HUES64 (cell line): Measurements from ENCODE around the gene RAI1.
"Not testable (repeated sequence)": the region's sequence is repeated elsewhere in the genome, so short reads cannot be mapped to it uniquely, and the experiment has no call there.

Experiments used
- H3K27ac ChIP-seq: 2 replicates; pipeline ENCODE4 v1.7.0; 2013; ENCODE audit warnings: low read depth, low read length, inconsistent platforms
- H3K27me3 ChIP-seq: 2 replicates; pipeline ENCODE4 v1.6.1; 2013; ENCODE audit warnings: mild to moderate bottlenecking, low read length; ENCODE audit not compliant: insufficient read depth
- H3K36me3 ChIP-seq: 2 replicates; pipeline ENCODE4 v1.6.1; 2013; ENCODE audit warnings: mild to moderate bottlenecking, low read length; ENCODE audit not compliant: insufficient read depth
- H3K4me1 ChIP-seq: 2 replicates; pipeline ENCODE4 v1.6.1; 2013; ENCODE audit warnings: mild to moderate bottlenecking, low read length, moderate library complexity; ENCODE audit not compliant: insufficient read depth
- H3K4me3 ChIP-seq: 2 replicates; pipeline ENCODE4 v1.5.1; 2013; ENCODE audit warnings: mild to moderate bottlenecking, low read length, moderate library complexity
- H3K9ac ChIP-seq: 2 replicates; pipeline ENCODE4 v1.6.1; 2013; ENCODE audit warnings: mild to moderate bottlenecking, low read depth, low read length
- H3K9me3 ChIP-seq: 2 replicates; pipeline ENCODE4 v1.6.1; 2013; ENCODE audit warnings: low read depth, low read length; ENCODE audit not compliant: insufficient read depth
- WGBS: fragments of 150-250, 120-280 bp; methylation state at CpG from one replicate; pipeline ENCODE4 v1.1.7; 2013; ENCODE audit warnings: missing lambda C conversion rate; 5-methylcytosine and 5-hydroxymethylcytosine counted together

Gene RAI1

DNA sequence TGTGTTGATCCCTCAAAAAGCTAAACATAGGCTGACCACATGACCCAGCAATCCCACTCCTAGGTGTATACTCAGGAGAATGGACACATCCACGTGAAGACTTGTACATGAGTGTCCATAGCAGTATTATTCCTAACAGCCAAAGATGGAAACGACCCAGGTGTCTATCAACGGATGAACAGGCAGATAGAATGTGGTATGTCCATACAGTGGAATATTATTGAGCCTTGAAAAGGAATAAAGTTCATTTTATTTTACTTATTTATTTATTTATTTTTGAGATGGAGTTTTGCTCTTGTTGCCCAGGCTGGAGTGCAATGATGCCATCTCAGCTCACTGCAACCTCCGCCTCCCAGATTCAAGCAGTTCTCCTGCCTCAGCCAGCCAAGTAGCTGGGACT lies 36.1 kb upstream of the RAI1 start:
- not testable (repeated sequence) for H3K9ac ChIP-seq, H3K4me3 ChIP-seq, H3K27ac ChIP-seq, H3K27me3 ChIP-seq, H3K4me1 ChIP-seq, H3K36me3 ChIP-seq, H3K9me3 ChIP-seq
- WGBS, result 69% methylated on average over 4 of the region's 4 CpGs

DNA sequence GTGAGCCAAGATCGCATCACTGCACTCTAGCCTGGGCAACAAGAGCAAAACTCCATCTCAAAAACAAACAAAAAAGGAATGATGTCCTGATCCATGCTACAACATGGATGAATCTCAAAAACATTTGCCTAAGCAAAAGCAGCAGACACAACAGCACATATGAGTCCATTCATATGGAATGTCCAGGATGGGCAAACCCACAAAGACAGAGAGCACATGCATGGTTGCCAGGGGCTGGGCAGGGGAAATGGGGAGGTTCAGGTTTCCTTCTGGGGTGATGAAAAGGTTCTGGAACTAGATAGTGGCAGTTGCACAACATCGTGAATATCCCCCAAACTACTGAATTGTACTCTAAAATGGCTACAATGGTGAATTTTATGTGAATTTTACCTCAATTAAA lies 35.3 kb upstream of the RAI1 start:
- H3K27ac ChIP-seq, result no peak overlapping the region
- WGBS, result 98% methylated on average over 1 of the region's 2 CpGs
- no peak overlapping the region for H3K9ac ChIP-seq

DNA sequence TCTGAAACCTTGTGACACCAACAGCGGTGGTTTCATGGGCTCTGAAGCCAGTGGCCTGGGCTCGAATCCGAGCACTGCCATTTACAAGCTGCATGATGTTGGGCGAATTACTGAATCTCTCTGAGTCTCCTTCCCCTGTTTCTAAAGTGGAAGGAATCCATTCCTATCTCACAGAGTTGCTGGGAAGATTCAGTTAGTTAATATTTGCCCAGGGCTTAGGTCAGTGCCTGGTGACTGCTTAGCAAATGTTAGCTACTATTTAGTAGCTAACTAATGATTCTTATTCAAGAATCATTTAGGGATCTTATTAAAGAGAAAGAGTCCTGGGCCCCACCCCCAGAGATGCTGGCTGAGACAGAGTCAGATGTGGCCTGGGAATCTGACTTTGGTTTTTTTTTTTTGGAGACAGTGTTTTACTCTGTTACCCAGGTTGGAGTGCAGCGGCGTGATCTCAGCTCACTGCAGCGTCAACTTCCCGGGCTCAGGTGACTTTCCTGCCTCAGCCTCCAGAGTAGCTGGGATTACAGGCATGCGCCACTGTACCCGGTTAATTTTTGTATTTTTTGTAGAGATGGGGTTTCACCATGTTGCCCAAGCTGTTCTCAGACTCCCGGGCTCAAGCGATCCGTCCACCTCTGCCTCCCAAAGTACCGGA lies 33.6 kb upstream of the RAI1 start:
- Histone ChIP-seq H3K27ac (no peak overlapping the region), H3K27me3 (no peaks in the 10 kb centered on the region), H3K9me3 (peaks cover 12% of the 10 kb centered on the region; the same call in 1 of the 2 replicates), H3K9ac (no peak overlapping the region), H3K36me3 (no peaks in the 10 kb centered on the region), H3K4me3 (no peak overlapping the region), H3K4me1 (no peaks in the 10 kb centered on the region)
- 93% methylated on average over 14 of the region's 14 CpGs for WGBS

More for the DNA sequence above, 35.3 kb upstream of the RAI1 start:
- H3K27me3 ChIP-seq, result no peaks in the 10 kb centered on the region
- no peaks in the 10 kb centered on the region for H3K4me1 ChIP-seq
- no peak overlapping the region for H3K4me3 ChIP-seq
- H3K36me3 ChIP-seq, result no peaks in the 10 kb centered on the region
- peaks cover 9% of the 10 kb centered on the region; the same call in 1 of the 2 replicates for H3K9me3 ChIP-seq

DNA sequence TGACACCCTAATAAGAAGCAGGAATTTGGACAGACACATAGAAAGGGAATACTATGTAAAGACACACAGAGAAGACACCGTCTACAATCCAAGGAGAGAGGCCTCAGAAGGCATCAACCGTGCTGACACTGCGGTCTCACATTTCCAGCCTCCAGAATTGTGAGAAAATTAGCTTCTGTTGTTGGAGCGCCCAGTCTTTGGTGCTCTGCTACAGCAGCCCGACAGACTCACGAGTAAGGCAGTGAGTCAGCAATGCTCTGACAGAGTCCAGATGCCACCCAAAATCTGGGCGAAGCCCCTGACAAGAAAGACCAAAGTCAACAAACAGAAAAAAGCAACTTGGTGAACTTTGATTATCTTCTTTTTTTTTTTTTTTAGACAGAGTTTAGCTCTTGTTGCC lies 32.5 kb upstream of the RAI1 start:
- Histone ChIP-seq H3K4me1 (no peaks in the 10 kb centered on the region), H3K4me3 (no peak overlapping the region), H3K36me3 (no peaks in the 10 kb centered on the region), H3K27me3 (no peaks in the 10 kb centered on the region), H3K27ac (no peak overlapping the region), H3K9me3 (peaks cover 12% of the 10 kb centered on the region; the same call in 1 of the 2 replicates), H3K9ac (no peak overlapping the region)
- WGBS, result 91% methylated on average over 7 of the region's 7 CpGs

DNA sequence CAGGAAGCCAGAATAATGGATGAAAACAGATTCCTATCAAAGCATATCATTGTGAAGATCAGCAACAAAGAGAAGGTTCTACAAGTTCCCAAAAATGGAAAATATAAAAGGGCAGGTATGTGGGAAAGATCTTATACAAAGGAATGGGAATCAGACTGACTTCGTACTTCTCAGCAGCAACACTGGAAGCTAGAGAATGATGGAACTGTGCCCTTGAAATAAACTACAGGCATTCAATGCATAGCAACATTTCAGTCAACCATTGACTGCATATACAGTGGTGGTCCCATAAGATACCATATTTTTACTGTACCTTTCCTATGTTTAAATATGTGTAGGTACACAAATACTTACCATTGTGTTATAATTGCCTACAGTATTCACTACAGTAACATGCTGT lies 30.3 kb upstream of the RAI1 start:
- peaks cover 6% of the 10 kb centered on the region; the same call in 1 of the 2 replicates for H3K9me3 ChIP-seq
- H3K4me3 ChIP-seq, result no peak overlapping the region
- no peak overlapping the region for H3K9ac ChIP-seq
- no peak overlapping the region for H3K27ac ChIP-seq
- 92% methylated on average over 1 of the region's 1 CpG for WGBS
- no peaks in the 10 kb centered on the region for H3K4me1 ChIP-seq
- H3K27me3 ChIP-seq, result no peaks in the 10 kb centered on the region
- H3K36me3 ChIP-seq, result no peaks in the 10 kb centered on the region

DNA sequence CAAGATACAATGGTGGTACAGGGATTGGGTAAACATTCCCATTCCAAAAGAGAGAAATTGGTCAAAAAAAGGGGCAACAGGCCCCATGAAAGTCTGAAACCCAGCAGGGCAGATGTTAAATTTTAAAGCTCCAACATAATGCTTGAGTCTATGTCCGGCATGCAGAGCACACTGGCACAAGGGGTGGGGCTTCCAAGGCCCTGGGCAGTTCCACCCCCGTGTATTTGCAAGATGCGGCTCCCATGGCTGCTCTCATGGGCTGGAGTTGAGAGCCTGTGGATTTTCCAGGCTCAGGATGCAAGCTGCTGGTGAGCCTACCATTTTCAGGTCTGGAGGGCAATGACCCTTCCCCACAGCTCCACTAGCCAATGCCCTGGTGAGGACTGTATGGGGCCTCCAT lies 27.9 kb upstream of the RAI1 start:
- no peak overlapping the region for H3K4me3 ChIP-seq
- no peaks in the 10 kb centered on the region for H3K4me1 ChIP-seq
- H3K36me3 ChIP-seq, result no peaks in the 10 kb centered on the region
- H3K9me3 ChIP-seq, result peaks cover 11% of the 10 kb centered on the region; the same call in 1 of the 2 replicates
- H3K9ac ChIP-seq, result no peak overlapping the region
- 79% methylated on average over 3 of the region's 3 CpGs for whole genome bisulfite sequencing
- no peak overlapping the region for H3K27ac ChIP-seq
- H3K27me3 ChIP-seq, result no peaks in the 10 kb centered on the region

DNA sequence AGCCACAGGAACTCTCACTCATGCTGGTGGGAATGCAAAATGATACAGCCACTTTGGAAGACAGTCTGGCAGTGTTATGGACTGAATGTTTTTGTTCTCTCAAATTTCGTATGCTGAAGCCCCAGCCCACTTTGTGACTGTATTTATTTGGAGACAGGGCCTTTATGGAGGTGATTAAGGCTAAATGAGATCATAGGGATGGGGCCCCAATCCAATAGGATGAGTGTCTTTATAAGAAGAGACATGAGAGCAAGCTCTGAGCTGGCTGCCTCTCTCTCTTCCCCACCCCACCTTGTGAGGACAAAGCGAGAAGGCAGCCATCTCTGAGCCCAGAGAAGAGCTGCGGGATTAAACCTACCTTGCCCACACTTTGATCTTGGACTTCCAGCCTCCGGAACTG lies 21.9 kb upstream of the RAI1 start:
- H3K4me1 ChIP-seq, result no peaks in the 10 kb centered on the region
- peaks cover 13% of the 10 kb centered on the region for H3K9me3 ChIP-seq
- H3K27me3 ChIP-seq, result no peaks in the 10 kb centered on the region
- H3K4me3 ChIP-seq, result no peak overlapping the region
- no peak overlapping the region for H3K27ac ChIP-seq
- no peak overlapping the region for H3K9ac ChIP-seq
- WGBS, result 93% methylated on average over 4 of the region's 4 CpGs
- no peaks in the 10 kb centered on the region for H3K36me3 ChIP-seq

DNA sequence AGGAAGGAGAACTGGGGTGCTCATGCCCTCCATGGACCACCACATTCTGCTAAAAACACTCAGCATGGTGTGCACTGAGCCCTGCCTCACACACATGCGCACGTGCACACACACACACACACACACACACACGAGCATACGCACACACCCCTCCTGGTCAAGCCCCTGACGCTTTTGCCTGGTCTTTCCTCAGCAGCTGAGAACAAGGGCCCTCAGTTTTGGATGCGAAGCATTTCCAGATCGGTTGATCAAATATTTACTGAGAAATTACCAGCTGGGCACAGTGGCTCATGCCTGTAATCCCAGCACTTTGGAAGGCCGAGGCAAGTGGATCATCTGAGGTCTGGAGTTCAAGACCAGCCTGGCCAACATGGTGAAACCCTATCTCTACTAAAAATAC lies 20.1 kb upstream of the RAI1 start:
- Histone ChIP-seq H3K4me3 (no peak overlapping the region), H3K4me1 (no peaks in the 10 kb centered on the region), H3K9ac (no peak overlapping the region), H3K36me3 (no peaks in the 10 kb centered on the region), H3K27ac (no peak overlapping the region), H3K9me3 (peaks cover 13% of the 10 kb centered on the region), H3K27me3 (no peaks in the 10 kb centered on the region)
- WGBS, result 92% methylated on average over 8 of the region's 8 CpGs

DNA sequence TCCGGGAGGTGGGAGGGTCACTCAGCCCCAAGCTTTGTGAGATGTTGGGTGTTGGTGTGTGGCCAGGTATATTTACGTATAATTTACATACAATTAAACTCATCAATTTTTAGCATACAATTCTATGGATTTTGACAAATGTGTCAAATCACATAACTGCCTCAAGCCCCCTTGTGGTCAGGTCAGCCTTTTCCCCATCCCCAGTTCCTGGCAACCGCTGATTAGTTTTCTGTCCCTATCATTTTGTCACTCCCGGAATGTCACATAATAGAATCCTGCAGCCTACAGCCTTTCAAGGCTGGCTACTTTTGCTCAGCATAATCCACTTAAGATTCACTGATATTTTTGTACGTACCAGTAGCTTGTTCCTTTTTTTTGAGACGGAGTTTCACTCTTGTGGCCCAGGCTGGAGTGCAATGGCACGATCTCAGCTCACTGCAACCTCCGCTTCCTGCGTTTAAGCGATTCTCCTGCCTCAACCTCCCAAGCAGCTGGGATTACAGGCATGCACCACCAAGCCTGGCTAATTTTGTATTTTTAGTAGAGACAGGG lies 19.3 kb upstream of the RAI1 start:
- Histone ChIP-seq H3K4me3 (no peak overlapping the region), H3K9ac (no peak overlapping the region), H3K4me1 (no peaks in the 10 kb centered on the region), H3K27me3 (no peaks in the 10 kb centered on the region), H3K9me3 (peaks cover 13% of the 10 kb centered on the region), H3K27ac (no peak overlapping the region), H3K36me3 (no peaks in the 10 kb centered on the region)
- WGBS, result 90% methylated on average over 10 of the region's 10 CpGs

DNA sequence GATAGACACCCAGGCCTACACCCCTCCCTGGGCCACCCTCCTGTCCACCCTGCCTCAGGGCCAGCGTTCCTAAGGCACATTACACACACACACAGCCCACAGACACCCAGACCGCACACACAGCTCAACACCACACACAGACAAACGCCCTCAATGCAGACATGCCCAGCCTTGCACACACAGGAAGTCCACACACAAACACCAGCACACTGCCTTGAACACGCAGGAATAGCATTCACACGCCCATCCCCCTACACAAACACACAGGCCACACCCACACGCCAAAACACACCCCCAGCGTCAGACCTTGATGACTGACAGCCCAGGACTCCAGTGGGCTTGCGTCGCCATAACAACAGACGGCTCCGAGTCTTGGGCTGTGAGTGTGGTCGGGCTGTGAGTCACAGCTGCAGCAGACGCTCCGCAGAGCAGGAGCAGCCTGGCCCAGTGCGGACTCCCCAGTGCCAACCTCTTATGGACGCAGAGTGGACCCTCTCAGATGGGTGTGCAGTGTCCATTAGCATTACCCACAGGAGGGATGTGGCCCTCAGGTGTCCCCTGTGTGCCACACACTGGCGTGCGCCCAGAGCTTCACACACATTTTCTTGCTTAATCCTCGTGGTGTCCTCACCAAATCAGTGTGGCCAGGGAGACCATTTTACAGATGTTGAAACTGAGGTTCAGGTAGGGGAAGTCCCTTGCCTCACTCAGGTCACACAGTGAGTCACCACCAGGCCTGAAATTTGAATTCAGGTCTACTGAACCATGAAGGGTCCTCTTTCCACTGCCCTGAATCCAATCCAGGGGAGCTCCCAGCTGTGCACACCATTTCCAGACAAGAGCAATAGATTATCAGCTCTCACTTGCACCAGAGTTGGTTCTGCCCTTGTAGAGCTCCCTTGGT lies 17.8 kb upstream of the RAI1 start:
- Histone ChIP-seq H3K27ac (no peak overlapping the region), H3K36me3 (no peaks in the 10 kb centered on the region), H3K4me1 (no peaks in the 10 kb centered on the region), H3K4me3 (no peak overlapping the region), H3K9me3 (peaks cover 8% of the 10 kb centered on the region), H3K27me3 (no peaks in the 10 kb centered on the region), H3K9ac (no peak overlapping the region)
- 45% methylated on average over 19 of the region's 19 CpGs for WGBS

DNA sequence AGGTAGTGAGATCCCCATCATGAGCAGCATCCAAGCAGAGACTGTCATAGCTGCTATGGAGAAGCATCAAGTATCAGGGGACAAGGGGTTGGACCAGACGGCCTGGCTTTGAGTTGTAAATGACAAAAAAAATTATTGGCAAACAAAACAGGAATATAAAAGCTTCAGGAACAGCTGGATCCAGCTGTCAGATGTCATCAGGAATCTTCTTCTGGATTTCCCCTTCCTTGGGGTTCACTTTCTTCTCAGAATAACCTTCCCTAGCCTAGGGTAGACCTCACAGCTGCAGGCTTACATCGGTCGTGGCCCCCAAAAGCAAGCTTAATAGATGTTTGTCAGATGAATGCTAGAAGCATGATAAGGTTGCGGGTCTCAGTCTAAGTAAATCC lies 17.2 kb upstream of the RAI1 start:
- Histone ChIP-seq H3K4me3 (no peak overlapping the region), H3K4me1 (no peaks in the 10 kb centered on the region), H3K9me3 (peaks cover 2% of the 10 kb centered on the region), H3K27ac (no peak overlapping the region), H3K9ac (no peak overlapping the region), H3K27me3 (no peaks in the 10 kb centered on the region), H3K36me3 (no peaks in the 10 kb centered on the region)
- WGBS, result 91% methylated on average over 4 of the region's 4 CpGs
